Liver (tissue), 9 donors: ENCODE data around the gene MRPL37. TPM values are rescaled to one million over a fixed set of nuclear protein-coding genes. Genes with fewer than 3 reads are reported as not detected.

Source experiments
- DNase-seq: peaks from one replicate; pipeline ENCODE4 v3.0.0-alpha.2; 2017; ENCODE audit warnings: low spot score
- H3K27ac ChIP-seq, 2 donors: one replicate each; pipeline ENCODE4 v1.7.0; 2013; ENCODE audit warnings: inconsistent platforms in 2 of 2, low read length in 2 of 2, control low read depth in 1 of 2, low read depth in 1 of 2, mild to moderate bottlenecking in 1 of 2
- H3K27me3 ChIP-seq, 4 donors: one replicate each; pipeline versions ENCODE4 v1.6.1 to v1.7.0; 2013; ENCODE audit warnings: low read length in 3 of 4, inconsistent platforms in 1 of 4, mild to moderate bottlenecking in 1 of 4, moderate library complexity in 1 of 4; ENCODE audit not compliant: control insufficient read depth in 4 of 4, insufficient read depth in 4 of 4
- H3K36me3 ChIP-seq, 4 donors: one replicate each; pipeline versions ENCODE4 v1.6.1 to v1.7.0; 2013; ENCODE audit warnings: low read length in 3 of 4, mild to moderate bottlenecking in 3 of 4, low read depth in 1 of 4, moderate library complexity in 1 of 4; ENCODE audit not compliant: control insufficient read depth in 4 of 4, insufficient read depth in 3 of 4
- H3K4me1 ChIP-seq, 4 donors: one replicate each; pipeline versions ENCODE4 v1.6.1 to v1.7.0; 2013; ENCODE audit warnings: low read length in 3 of 4, mild to moderate bottlenecking in 3 of 4, moderate library complexity in 1 of 4; ENCODE audit not compliant: control insufficient read depth in 4 of 4, insufficient read depth in 4 of 4
- H3K4me3 ChIP-seq, 3 donors: one replicate each; pipeline versions ENCODE4 v1.6.1 to v1.7.0; 2013; ENCODE audit warnings: low read length in 3 of 3, control low read depth in 1 of 3, low read depth in 1 of 3, mild to moderate bottlenecking in 1 of 3
- H3K9ac ChIP-seq, 2 donors: one replicate each; pipeline ENCODE4 v1.7.0; 2013; ENCODE audit warnings: low read length in 2 of 2, mild to moderate bottlenecking in 2 of 2, moderate library complexity in 2 of 2, control low read depth in 1 of 2, low read depth in 1 of 2
- H3K9me3 ChIP-seq, 4 donors: one replicate each; pipeline versions ENCODE4 v1.6.1 to v1.7.0; 2013; ENCODE audit warnings: low read length in 3 of 4; ENCODE audit not compliant: control insufficient read depth in 4 of 4
- EGR1 ChIP-seq, 2 donors: IDR thresholded peaks; 2 replicates each; pipeline ENCODE4 v1.6.1; 2016 to 2018; ENCODE audit warnings: antibody characterized with exemption in 2 of 2, low read depth in 2 of 2
- FOXA1 ChIP-seq: IDR thresholded peaks from 2 replicates; pipeline ENCODE4 v1.6.1; 2016; ENCODE audit warnings: antibody characterized with exemption
- FOXA2 ChIP-seq: IDR thresholded peaks from 2 replicates; pipeline ENCODE4 v1.6.1; 2016; ENCODE audit warnings: antibody characterized with exemption
- GABPA ChIP-seq, 2 donors: IDR thresholded peaks in 1 of 2; conservative IDR thresholded peaks in 1 of 2; 2 replicates each; pipeline ENCODE4 v1.6.1; 2016; ENCODE audit warnings: antibody characterized with exemption in 2 of 2, mild to moderate bottlenecking in 1 of 2, moderate library complexity in 1 of 2
- HNF4A ChIP-seq, 2 donors: conservative IDR thresholded peaks; 2 replicates each; pipeline ENCODE4 v1.6.1; 2016; ENCODE audit warnings: antibody characterized with exemption in 2 of 2, mild to moderate bottlenecking in 2 of 2
- HNF4G ChIP-seq: IDR thresholded peaks from 2 replicates; pipeline ENCODE4 v1.6.1; 2016; ENCODE audit warnings: antibody characterized with exemption
- JUND ChIP-seq, 2 donors: IDR thresholded peaks; 2 replicates each; pipeline ENCODE4 v1.6.1; 2016; ENCODE audit warnings: antibody characterized with exemption in 2 of 2
- NR2F2 ChIP-seq: IDR thresholded peaks from 2 replicates; pipeline ENCODE4 v1.6.1; 2016; ENCODE audit warnings: antibody characterized with exemption
- RAD21 ChIP-seq, 2 donors: IDR thresholded peaks; 2 replicates each; pipeline ENCODE4 v1.6.1; 2016; ENCODE audit warnings: antibody characterized with exemption in 2 of 2, mild to moderate bottlenecking in 2 of 2
- RXRA ChIP-seq, 2 donors: IDR thresholded peaks; 2 replicates each; pipeline ENCODE4 v1.6.1; 2017 to 2018; ENCODE audit warnings: antibody characterized with exemption in 2 of 2, mild to moderate bottlenecking in 1 of 2
- SP1 ChIP-seq: IDR thresholded peaks from 2 replicates; pipeline ENCODE4 v1.6.1; 2018; ENCODE audit warnings: antibody characterized with exemption, mild to moderate bottlenecking
- TAF1 ChIP-seq: conservative IDR thresholded peaks from 2 replicates; pipeline ENCODE4 v1.6.1; 2016; ENCODE audit warnings: antibody characterized with exemption, mild to moderate bottlenecking
- YY1 ChIP-seq: IDR thresholded peaks from 2 replicates; pipeline ENCODE4 v1.6.1; 2016; ENCODE audit warnings: antibody characterized with exemption, mild to moderate bottlenecking
- ZBTB33 ChIP-seq: IDR thresholded peaks from 2 replicates; pipeline ENCODE4 v1.6.1; 2016; ENCODE audit warnings: antibody characterized with exemption
- WGBS: extraction: QIAGEN DNeasy Blood & Tissue Kit; methylation state at CpG from one replicate; pipeline ENCODE4 v1.1.7; 2013; 5-methylcytosine and 5-hydroxymethylcytosine counted together
- polyA plus RNA-seq, 2 donors: library from polyadenylated mRNA; stranded (reverse) in 1 of 2; unstranded in 1 of 2; fragments of 200-250 nt in 1 of 2; fragments of >200 nt in 1 of 2; fragmentation: Nextera tagmentation in 1 of 2; extraction: Ambion mirVana in 1 of 2; gene quantifications; one replicate each; pipeline versions ENCODE4 v1.2.1 to v1.2.3, GENCODE V29; 2013 to 2015
- total RNA-seq, 2 donors: library from RNA; depleted of rRNA; stranded (reverse); fragments of >200 nt; gene quantifications; one replicate each; pipeline ENCODE4 v1.2.3, GENCODE V29; 2014
- TF ChIP-seq, protein P1 (sequence below): IDR thresholded peaks from 2 replicates; pipeline ENCODE4 v1.6.1; 2016; ENCODE audit warnings: antibody characterized with exemption
- TF ChIP-seq, protein P2 (sequence below): fragments of 150-350 bp; IDR thresholded peaks from 2 replicates; pipeline ENCODE4 v1.5.1; 2017; ENCODE audit warnings: improper control_type of control experiment, low read depth, low read length; ENCODE audit not compliant: missing input control
- donor health status: healthy.
- donor health status: healthy.
- donor health status: healthy.
- donor health status: healthy.
- donor health status: healthy.

MRPL37 gene
- total and polyA plus RNA-seq, 4 donors = 34.7 to 114 (median 69.2) TPM

GRCh38 chr1:54153535-54154439, 46.2 kb upstream of the MRPL37 start:
- H3K9me3 ChIP-seq = no peaks in the 10 kb centered on the region
- WGBS = 46% methylated on average over 19 of the region's 19 CpGs
- H3K36me3 ChIP-seq = no peaks in the 10 kb centered on the region
- no peak overlapping the region for H3K9ac ChIP-seq
- peak overlapping the region in 1 of 2 donors; percentile 33 for H3K27ac ChIP-seq
- no peak overlapping the region for H3K4me3 ChIP-seq
- TF ChIP-seq RXRA (IDR thresholded peaks at IDR 0.05) (peak in 1 of 2 donors; percentile 51), YY1 (peak; percentile 41), HNF4A (conservative IDR thresholded peaks at IDR 0.05) (peak; percentile 49 to 62), RAD21 (IDR thresholded peaks at IDR 0.05) (peak in 1 of 2 donors; percentile 38), SP1 (peak; percentile 72), EGR1 (IDR thresholded peaks at IDR 0.05; ENCODE audit: low read depth in 2 of 2) (no peak)
- TF ChIP-seq, protein P1, sequence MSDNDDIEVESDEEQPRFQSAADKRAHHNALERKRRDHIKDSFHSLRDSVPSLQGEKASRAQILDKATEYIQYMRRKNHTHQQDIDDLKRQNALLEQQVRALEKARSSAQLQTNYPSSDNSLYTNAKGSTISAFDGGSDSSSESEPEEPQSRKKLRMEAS = no peak
- no peaks in the 10 kb centered on the region for H3K27me3 ChIP-seq
- peaks cover 4 to 9% (median 7%) of the 10 kb centered on the region in 4 donors for H3K4me1 ChIP-seq
- no peak for DNase-seq

GRCh38 chr1:54156201-54156600, 43.8 kb upstream of the MRPL37 start:
- no peak overlapping the region for H3K27ac ChIP-seq

More at GRCh38 chr1:54156201-54156600, 43.8 kb upstream of the MRPL37 start:
- H3K4me3 ChIP-seq = no peak overlapping the region
- WGBS = 96% methylated on average over 3 of the region's 3 CpGs
- DNase-seq = no peak
- H3K9me3 ChIP-seq = no peaks in the 10 kb centered on the region
- peaks cover 4 to 9% (median 7%) of the 10 kb centered on the region in 4 donors for H3K4me1 ChIP-seq
- H3K36me3 ChIP-seq = no peaks in the 10 kb centered on the region
- TF ChIP-seq ZBTB33 = no peak
- TF ChIP-seq YY1 = no peak
- TF ChIP-seq JUND (IDR thresholded peaks at IDR 0.05) = no peak
- TF ChIP-seq TAF1 = no peak
- TF ChIP-seq HNF4G = no peak
- no peak for TF ChIP-seq RXRA (IDR thresholded peaks at IDR 0.05)
- TF ChIP-seq NR2F2 = no peak
- TF ChIP-seq FOXA2 = no peak
- no peak for TF ChIP-seq HNF4A (conservative IDR thresholded peaks at IDR 0.05)
- no peak for TF ChIP-seq FOXA1
- TF ChIP-seq, protein P2, sequence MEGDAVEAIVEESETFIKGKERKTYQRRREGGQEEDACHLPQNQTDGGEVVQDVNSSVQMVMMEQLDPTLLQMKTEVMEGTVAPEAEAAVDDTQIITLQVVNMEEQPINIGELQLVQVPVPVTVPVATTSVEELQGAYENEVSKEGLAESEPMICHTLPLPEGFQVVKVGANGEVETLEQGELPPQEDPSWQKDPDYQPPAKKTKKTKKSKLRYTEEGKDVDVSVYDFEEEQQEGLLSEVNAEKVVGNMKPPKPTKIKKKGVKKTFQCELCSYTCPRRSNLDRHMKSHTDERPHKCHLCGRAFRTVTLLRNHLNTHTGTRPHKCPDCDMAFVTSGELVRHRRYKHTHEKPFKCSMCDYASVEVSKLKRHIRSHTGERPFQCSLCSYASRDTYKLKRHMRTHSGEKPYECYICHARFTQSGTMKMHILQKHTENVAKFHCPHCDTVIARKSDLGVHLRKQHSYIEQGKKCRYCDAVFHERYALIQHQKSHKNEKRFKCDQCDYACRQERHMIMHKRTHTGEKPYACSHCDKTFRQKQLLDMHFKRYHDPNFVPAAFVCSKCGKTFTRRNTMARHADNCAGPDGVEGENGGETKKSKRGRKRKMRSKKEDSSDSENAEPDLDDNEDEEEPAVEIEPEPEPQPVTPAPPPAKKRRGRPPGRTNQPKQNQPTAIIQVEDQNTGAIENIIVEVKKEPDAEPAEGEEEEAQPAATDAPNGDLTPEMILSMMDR = no peak
- TF ChIP-seq GABPA (IDR thresholded peaks at IDR 0.05 in 1 of 2, conservative IDR thresholded peaks at IDR 0.05 in 1 of 2) = no peak
- no peak overlapping the region for H3K9ac ChIP-seq
- no peaks in the 10 kb centered on the region for H3K27me3 ChIP-seq
